ENCODE data around the gene CCDC106.

CCDC106 gene

GRCh38 chr19:55606817-55607216 lies 41.2 kb upstream of the CCDC106 start:
- H3K27ac ChIP-seq: peak overlapping the region; percentile 91 to 99
- no peak for DNase-seq (ENCODE audit: low spot score)
- peak overlapping the region; percentile 97 for H3K4me3 ChIP-seq
- no peak for TF ChIP-seq CTCF (IDR thresholded peaks at IDR 0.05)

GRCh38 chr19:55609326-55609725 lies 38.7 kb upstream of the CCDC106 start:
- no peak for DNase-seq (ENCODE audit: low spot score)
- Histone ChIP-seq H3K4me3 (no peak overlapping the region), H3K27ac (no peak overlapping the region)
- no peak for TF ChIP-seq CTCF (IDR thresholded peaks at IDR 0.05)

GRCh38 chr19:55611300-55611982 lies 36.6 kb upstream of the CCDC106 start:
- Histone ChIP-seq H3K4me3 (no peak overlapping the region), H3K27ac (no peak overlapping the region)
- no peak for TF ChIP-seq CTCF (IDR thresholded peaks at IDR 0.05)
- no peak for DNase-seq (ENCODE audit: low spot score)

GRCh38 chr19:55611983-55612645 lies 35.9 kb upstream of the CCDC106 start:
- H3K27ac ChIP-seq: no peak overlapping the region
- no peak overlapping the region for H3K4me3 ChIP-seq
- no peak for DNase-seq (ENCODE audit: low spot score)
- TF ChIP-seq CTCF (IDR thresholded peaks at IDR 0.05): no peak

- no peak for DNase-seq (ENCODE audit: low spot score)
- Histone ChIP-seq H3K27ac (no peak overlapping the region), H3K4me3 (no peak overlapping the region)
- TF ChIP-seq CTCF (IDR thresholded peaks at IDR 0.05): no peak
Measured at GRCh38 chr19:55613396-55613795, 34.6 kb upstream of the CCDC106 start.

GRCh38 chr19:55613930-55614710 lies 33.9 kb upstream of the CCDC106 start:
- H3K27ac ChIP-seq: no peak overlapping the region
- TF ChIP-seq CTCF (IDR thresholded peaks at IDR 0.05): no peak
- no peak for DNase-seq (ENCODE audit: low spot score)
- H3K4me3 ChIP-seq: no peak overlapping the region

All from coronary artery (tissue), 2 donors.